Epithelial cell of proximal tubule (primary cell): ENCODE measurements around the gene DDX51. TPM values are rescaled to one million over a fixed set of nuclear protein-coding genes. Genes with fewer than 3 reads are reported as not detected.

Source experiments
- DNase-seq: peaks from one replicate; pipeline ENCODE4 v3.0.0-alpha.2; 2011; ENCODE audit warnings: low read depth
- H3K4me3 ChIP-seq: 2 replicates; pipeline ENCODE4 v1.5.1; 2011; ENCODE audit warnings: low read depth, mild to moderate bottlenecking, low read length
- total RNA-seq: library from RNA; depleted of rRNA; stranded (reverse); fragments of >200 nt; gene quantifications from 2 replicates; pipeline ENCODE4 v1.2.3, GENCODE V29; 2015
- TF ChIP-seq, protein P1 (sequence below): conservative IDR thresholded peaks from 2 replicates; pipeline ENCODE4 v1.5.1; 2012; ENCODE audit warnings: low read depth, mild to moderate bottlenecking, low read length

Gene DDX51
- total RNA-seq, 1 donor from 2014 or later = 18.6 TPM

DNA sequence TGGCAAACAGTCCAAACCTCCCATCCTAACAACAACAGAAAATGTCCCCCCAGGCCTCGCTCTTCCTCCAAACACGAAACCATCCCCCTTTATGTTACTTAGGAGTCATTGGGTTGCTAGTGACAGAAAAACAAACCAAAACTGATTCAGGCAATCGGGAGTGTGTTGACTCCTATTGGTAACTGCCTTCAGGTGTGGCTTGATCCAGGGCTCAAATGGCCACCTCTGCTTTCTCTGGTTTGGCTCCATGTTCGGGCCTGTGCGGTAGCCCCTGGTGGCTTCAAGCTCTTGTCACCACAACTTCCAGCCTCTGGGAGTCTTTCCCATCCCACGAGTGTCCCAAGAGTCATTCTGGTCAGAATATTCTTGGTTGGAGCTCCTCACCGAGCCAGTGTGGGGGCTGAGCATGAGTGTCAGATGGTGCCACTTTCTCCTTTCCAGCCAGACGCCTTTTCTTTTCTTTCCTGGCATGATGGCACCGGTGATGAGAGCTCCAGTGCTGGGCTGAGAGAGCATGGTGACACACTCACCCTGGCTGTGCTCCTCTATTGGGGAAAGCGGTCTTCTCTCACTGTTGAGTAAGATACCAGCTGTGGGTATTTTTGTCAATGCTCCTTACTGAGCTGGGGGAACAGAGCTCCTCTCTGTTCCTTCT, 38.7 kb upstream of the DDX51 start:
- H3K4me3 ChIP-seq = no peak overlapping the region
- no peak for DNase-seq
- TF ChIP-seq, protein P1, sequence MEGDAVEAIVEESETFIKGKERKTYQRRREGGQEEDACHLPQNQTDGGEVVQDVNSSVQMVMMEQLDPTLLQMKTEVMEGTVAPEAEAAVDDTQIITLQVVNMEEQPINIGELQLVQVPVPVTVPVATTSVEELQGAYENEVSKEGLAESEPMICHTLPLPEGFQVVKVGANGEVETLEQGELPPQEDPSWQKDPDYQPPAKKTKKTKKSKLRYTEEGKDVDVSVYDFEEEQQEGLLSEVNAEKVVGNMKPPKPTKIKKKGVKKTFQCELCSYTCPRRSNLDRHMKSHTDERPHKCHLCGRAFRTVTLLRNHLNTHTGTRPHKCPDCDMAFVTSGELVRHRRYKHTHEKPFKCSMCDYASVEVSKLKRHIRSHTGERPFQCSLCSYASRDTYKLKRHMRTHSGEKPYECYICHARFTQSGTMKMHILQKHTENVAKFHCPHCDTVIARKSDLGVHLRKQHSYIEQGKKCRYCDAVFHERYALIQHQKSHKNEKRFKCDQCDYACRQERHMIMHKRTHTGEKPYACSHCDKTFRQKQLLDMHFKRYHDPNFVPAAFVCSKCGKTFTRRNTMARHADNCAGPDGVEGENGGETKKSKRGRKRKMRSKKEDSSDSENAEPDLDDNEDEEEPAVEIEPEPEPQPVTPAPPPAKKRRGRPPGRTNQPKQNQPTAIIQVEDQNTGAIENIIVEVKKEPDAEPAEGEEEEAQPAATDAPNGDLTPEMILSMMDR = no peak

DNA sequence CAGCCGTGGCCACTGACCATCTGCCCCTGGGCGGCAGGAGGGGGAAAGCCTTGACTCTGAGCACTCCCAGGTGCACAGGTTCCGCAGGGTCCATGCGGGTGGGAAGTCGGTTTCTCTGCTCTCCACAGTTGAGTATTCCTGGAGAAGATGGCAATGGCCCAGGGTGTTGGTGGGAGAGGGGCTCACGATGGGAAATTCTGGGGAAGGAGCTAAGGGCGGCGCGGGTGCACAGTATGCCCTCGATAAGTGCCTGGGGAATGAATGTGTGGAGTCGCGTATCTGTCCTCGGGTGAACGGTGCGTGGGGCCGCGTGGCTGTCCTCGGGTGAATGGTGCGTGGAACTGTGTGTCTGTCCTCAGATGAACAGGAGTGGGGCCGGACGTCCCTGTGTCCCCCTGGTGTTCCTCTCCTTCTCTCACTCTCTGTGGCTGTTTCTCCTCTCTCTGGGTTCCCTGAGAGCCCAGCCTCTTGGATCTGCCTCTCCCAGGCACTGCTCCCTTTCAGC, 38.1 kb upstream of the DDX51 start:
- TF ChIP-seq, protein P1 = no peak
- H3K4me3 ChIP-seq = no peak overlapping the region
- DNase-seq = no peak

DNA sequence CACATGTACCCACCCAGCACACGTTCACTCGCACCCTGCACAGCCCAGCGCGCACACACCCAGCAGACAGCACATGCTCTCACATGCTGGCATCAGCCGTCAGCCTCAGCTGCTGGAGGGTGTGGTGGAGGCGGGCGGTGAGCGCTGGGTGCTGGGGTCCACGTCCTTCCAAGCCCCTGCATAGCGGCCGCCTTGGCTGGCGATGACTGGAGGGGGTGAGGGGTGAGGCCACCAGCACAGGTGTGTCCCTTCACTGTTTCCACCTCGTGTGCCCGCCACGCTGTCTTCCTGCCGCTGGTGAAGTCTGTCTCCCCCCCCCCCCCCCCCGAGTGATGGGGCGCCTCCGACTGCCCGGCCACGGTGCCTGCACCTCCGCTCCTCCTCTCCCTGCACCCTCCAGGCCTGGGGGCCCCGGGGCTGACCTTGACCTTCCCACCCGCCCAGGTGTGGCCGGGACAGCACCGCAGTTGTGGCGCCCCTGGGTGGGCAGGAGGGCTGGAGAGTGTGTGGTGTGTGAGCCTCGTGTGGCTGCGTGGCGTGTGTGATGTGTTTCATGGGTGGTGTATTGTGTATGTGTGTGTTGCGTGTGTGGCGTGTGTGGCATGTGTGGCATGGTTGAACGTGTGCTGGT, 37.6 kb upstream of the DDX51 start:
- TF ChIP-seq, protein P1 = no peak
- no peak overlapping the region for H3K4me3 ChIP-seq
- no peak for DNase-seq

DNA sequence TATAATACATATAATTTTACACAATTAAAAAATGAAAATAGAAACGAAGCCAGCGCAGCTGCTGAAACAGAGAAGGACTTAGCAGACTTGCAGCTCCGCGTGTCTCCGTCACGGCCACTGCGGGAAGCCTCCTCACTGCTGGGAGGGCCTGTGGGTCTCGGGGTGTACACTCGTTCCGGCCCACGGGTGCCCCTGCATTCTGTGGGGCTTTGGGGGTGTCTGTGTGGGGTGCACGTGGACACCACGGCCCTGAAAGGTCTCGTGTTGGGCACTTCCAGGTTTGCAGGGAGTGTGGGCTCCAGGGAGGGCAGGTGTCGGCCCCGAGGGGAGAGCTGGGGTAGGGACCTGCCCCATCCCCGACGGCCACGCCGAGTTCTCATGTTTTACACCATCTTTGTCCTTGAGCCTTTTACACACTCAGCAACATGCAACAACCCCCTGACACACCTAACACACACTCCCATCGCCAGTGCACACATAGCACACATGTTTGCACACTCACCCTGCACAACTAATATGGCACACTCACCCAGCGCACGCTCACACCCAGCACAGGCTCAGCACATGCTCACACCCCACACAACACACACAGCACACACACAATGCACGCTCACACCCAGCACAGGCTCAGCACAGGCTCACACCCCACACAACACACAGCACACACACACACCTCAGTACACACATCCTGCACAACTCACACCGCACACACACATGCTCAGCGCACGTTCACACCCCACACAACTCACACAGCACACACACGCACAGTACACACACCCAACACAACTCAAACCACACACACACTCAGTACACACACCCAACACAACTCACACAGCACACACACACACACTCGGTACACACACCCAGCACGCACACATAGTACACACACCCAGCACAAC, 36.8 kb upstream of the DDX51 start:
- TF ChIP-seq, protein P1 = no peak
- no peak for DNase-seq
- no peak overlapping the region for H3K4me3 ChIP-seq

DNA sequence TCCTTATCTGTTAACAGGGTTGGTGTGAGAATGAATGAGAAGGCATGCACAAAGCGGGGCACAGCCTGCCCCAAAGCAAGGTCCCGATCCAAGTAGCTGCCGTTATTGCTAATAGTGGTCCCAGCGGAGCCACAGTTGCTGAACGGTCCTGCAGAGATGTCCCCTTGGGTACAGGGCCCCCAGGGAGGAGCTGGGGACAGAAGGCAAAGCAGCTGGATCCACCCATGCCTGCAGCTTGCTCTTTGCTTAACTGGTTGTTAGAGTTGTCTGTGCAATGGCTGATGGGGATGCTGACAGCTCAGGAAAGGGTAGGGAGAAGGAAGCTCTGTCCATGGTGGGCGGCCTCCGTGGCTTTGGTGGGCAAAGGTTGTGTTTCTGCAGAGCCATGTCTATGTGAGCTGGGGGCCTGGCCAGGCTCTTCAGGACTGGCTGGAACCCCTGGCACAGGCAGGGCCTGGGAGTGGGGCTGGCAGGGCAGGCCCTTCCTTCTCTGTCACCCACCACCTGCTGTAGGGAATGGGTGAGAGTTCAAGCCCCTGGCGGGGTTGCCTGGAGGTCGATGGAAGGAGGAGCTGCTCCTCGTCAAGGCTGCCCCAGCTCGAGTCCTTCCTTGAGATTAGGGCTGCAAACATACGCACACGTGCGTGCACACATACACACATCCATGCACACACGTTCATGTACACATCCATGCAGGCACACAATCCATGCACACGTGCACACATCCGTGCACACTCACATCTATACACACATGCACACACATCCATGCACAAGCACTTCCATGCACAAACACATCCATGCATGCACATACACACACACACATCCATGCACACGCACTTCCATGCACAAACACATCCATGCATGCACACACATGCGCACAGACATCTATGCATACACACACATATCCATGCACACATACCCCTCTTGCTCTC, 35.6 kb upstream of the DDX51 start:
- no peak overlapping the region for H3K4me3 ChIP-seq
- TF ChIP-seq, protein P1 = no peak
- DNase-seq = no peak

DNA sequence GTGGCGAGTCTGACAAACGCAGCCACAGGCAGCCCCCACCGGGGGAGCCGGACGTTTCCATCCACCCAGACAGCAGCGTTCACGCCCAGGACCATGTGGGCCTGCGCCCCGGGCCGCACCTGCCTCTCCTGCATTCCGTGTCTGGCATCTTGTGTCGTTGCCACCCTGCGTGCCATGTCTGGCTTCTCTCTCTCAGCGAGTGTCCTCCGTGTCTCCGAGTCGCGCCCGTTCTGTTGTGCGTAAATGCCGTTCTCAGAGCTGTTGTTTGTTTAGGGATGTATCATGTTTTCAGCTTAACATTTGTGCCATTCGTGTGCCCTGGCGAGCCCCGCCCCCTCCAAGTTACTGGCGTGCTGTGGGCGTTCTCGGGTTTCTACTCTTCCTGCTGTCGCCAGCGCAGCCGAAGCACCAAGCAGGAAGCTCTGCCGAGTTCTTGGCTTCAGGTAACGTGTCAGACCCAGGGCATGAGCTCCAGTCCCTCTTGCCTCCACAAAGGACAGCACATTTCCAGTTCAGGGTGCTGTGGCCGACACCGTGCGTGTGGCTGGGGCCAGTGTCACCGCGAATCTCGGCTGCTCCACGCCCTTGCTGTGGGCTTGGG, 34.8 kb upstream of the DDX51 start:
- no peak for DNase-seq
- no peak overlapping the region for H3K4me3 ChIP-seq
- TF ChIP-seq, protein P1 = no peak
